GM19238 (cell line): ENCODE measurements around the gene CCDC69.
"Not testable (repeated sequence)": the region's sequence is repeated elsewhere in the genome, so short reads cannot be mapped to it uniquely, and the experiment has no call there.

Source experiments
- DNase-seq: peaks from one replicate; pipeline ENCODE4 v3.0.0; 2011; ENCODE audit warnings: low spot score; ENCODE audit not compliant: insufficient read length

CCDC69 gene

GRCh38 chr5:151223447-151224264 lies at the start of gene CCDC69:
Gene CCDC69, minus strand, starts transcription at chr5:151224092. Its CDS starts 122 bp downstream, at chr5:151223970.
- peak; percentile 75 for DNase-seq

- no peak for DNase-seq
Observed at GRCh38 chr5:151271336-151271735, 47.4 kb upstream of the CCDC69 start.

GRCh38 chr5:151270599-151270998 lies 46.7 kb upstream of the CCDC69 start:
- peak; percentile 30 for DNase-seq

GRCh38 chr5:151267491-151268260 lies 43.8 kb upstream of the CCDC69 start:
- DNase-seq, result no peak

- DNase-seq, result no peak
Observed at GRCh38 chr5:151264113-151264512, 40.2 kb upstream of the CCDC69 start.

GRCh38 chr5:151262532-151262931 lies 38.6 kb upstream of the CCDC69 start:
- DNase-seq, result no peak

GRCh38 chr5:151259931-151260330 lies 36.0 kb upstream of the CCDC69 start:
- DNase-seq, result no peak

GRCh38 chr5:151258816-151259215 lies 34.9 kb upstream of the CCDC69 start:
- DNase-seq, result no peak

GRCh38 chr5:151258201-151258611 lies 34.3 kb upstream of the CCDC69 start:
- no peak for DNase-seq

- peak; percentile 46 for DNase-seq
Observed at GRCh38 chr5:151257731-151258181, 33.9 kb upstream of the CCDC69 start.

GRCh38 chr5:151255621-151256286 lies 31.9 kb upstream of the CCDC69 start:
- DNase-seq, result peak; percentile 58

GRCh38 chr5:151254990-151255389 lies 31.1 kb upstream of the CCDC69 start:
- DNase-seq, result not testable (repeated sequence)

- no peak for DNase-seq
Observed at GRCh38 chr5:151254556-151254955, 30.7 kb upstream of the CCDC69 start.

GRCh38 chr5:151253605-151253950 lies 29.7 kb upstream of the CCDC69 start:
- no peak for DNase-seq

- DNase-seq, result peak; percentile 87
Observed at GRCh38 chr5:151252762-151253604, 29.1 kb upstream of the CCDC69 start, which contains the start of gene GM2A. Gene GM2A, plus strand, starts transcription at chr5:151253185. Its CDS starts 32 bp downstream, at chr5:151253217.

GRCh38 chr5:151251621-151252020 lies 27.7 kb upstream of the CCDC69 start:
- no peak for DNase-seq

- DNase-seq, result no peak
Observed at GRCh38 chr5:151251001-151251551, 27.2 kb upstream of the CCDC69 start.

GRCh38 chr5:151250346-151251000 lies 26.6 kb upstream of the CCDC69 start:
- no peak for DNase-seq

- no peak for DNase-seq
Observed at GRCh38 chr5:151249281-151249680, 25.4 kb upstream of the CCDC69 start.

- DNase-seq, result no peak
Observed at GRCh38 chr5:151248651-151249050, 24.8 kb upstream of the CCDC69 start.
